OCI-LY3 (cell line): ENCODE data around the gene UNC5C.
"Not testable (repeated sequence)": the region's sequence is repeated elsewhere in the genome, so short reads cannot be mapped to it uniquely, and the experiment has no call there.

Experiments
- H2AFZ ChIP-seq: fragments of 200-600, 300-600 bp; shearing (Covaris generic); 2 replicates; pipeline ENCODE4 v1.6.0; 2014; ENCODE audit warnings: antibody characterized with exemption, low read depth, low read length
- H3K27ac ChIP-seq: fragments of 200-600, 300-600 bp; sonication (generic); 2 replicates; pipeline ENCODE4 v1.5.1; 2014; ENCODE audit warnings: mild to moderate bottlenecking, low read length, moderate library complexity, mixed read lengths
- H3K27me3 ChIP-seq: fragments of 200-600, 300-600 bp; sonication (generic); 2 replicates; pipeline ENCODE4 v1.6.1; 2014; ENCODE audit warnings: low read depth, low read length, mixed read lengths
- H3K36me3 ChIP-seq: fragments of 200-600, 300-600 bp; sonication (generic); replicated peaks from 2 replicates; pipeline ENCODE3; 2014; ENCODE audit warnings: low read depth, low read length, mixed read lengths
- H3K4me1 ChIP-seq: fragments of 300-600, 200-600 bp; sonication (generic); 2 replicates; pipeline ENCODE4 v1.6.1; 2014; ENCODE audit warnings: low read length, mixed read lengths
- H3K4me2 ChIP-seq: fragments of 200-600, 300-600 bp; sonication (generic); 2 replicates; pipeline ENCODE4 v1.6.1; 2014; ENCODE audit warnings: low read length, mixed read lengths
- H3K4me3 ChIP-seq: fragments of 300-600, 200-600 bp; sonication (generic); 2 replicates; pipeline ENCODE4 v1.5.1; 2014; ENCODE audit warnings: antibody characterized with exemption, mild to moderate bottlenecking, low read length, moderate library complexity
- H3K79me2 ChIP-seq: fragments of 300-600, 200-600 bp; shearing (Covaris generic); 2 replicates; pipeline ENCODE4 v1.6.1; 2014; ENCODE audit warnings: mild to moderate bottlenecking, low read length, mixed read lengths
- H3K9ac ChIP-seq: fragments of 300-600, 200-600 bp; shearing (Covaris generic); 2 replicates; pipeline ENCODE4 v1.6.0; 2014; ENCODE audit warnings: mild to moderate bottlenecking, low read length, moderate library complexity
- H3K9me3 ChIP-seq: fragments of 200-600, 300-600 bp; shearing (Covaris generic); 2 replicates; pipeline ENCODE4 v1.6.1; 2014; ENCODE audit warnings: low read length, mixed read lengths; ENCODE audit not compliant: insufficient read depth
- H4K20me1 ChIP-seq: fragments of 200-600, 300-600 bp; sonication (generic); 2 replicates; pipeline ENCODE4 v1.6.1; 2016; ENCODE audit warnings: low read length, mixed read lengths; ENCODE audit not compliant: insufficient read depth
- EZH2phosphoT487 ChIP-seq: fragments of 200-600 bp; shearing (Covaris generic); IDR thresholded peaks from 2 replicates; pipeline ENCODE4 v1.6.1; 2018; ENCODE audit warnings: antibody characterized with exemption, mixed run types, low read depth
- TF ChIP-seq, protein P1 (sequence below): fragments of 200-600, 300-600 bp; sonication (generic); IDR thresholded peaks from 2 replicates; pipeline ENCODE4 v1.5.1; 2014; ENCODE audit warnings: antibody characterized with exemption, low read length, low read depth

The UNC5C gene

DNA sequence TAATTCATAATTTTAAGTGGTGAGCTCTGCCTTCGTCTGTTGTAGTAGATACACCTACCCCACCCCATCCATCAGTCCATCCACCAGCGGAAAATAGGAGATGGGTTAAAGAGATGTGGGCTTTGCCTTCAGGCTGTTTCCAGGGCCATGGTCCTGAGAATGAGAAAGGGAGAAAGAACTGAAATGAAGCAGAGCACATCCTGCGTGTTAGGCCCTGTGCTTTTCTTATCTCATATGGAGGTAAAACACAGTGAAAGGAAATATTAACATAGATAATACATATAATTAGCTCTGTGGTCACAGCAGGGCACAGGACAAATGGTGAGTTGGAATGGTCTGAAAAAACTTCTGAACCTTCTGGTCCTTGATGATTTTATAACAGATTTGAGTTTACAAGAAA, 397.5 kb downstream of the UNC5C start:
- H2AFZ ChIP-seq, result no peak overlapping the region
- H3K9me3 ChIP-seq, result no peaks in the 10 kb centered on the region
- no peak overlapping the region for H3K4me2 ChIP-seq
- H3K4me3 ChIP-seq, result no peak overlapping the region
- no peaks in the 10 kb centered on the region for H3K36me3 ChIP-seq
- H3K79me2 ChIP-seq, result no peaks in the 10 kb centered on the region
- no peaks in the 10 kb centered on the region for H4K20me1 ChIP-seq
- no peak overlapping the region for H3K9ac ChIP-seq
- no peak overlapping the region for H3K27ac ChIP-seq
- TF ChIP-seq, protein P1, sequence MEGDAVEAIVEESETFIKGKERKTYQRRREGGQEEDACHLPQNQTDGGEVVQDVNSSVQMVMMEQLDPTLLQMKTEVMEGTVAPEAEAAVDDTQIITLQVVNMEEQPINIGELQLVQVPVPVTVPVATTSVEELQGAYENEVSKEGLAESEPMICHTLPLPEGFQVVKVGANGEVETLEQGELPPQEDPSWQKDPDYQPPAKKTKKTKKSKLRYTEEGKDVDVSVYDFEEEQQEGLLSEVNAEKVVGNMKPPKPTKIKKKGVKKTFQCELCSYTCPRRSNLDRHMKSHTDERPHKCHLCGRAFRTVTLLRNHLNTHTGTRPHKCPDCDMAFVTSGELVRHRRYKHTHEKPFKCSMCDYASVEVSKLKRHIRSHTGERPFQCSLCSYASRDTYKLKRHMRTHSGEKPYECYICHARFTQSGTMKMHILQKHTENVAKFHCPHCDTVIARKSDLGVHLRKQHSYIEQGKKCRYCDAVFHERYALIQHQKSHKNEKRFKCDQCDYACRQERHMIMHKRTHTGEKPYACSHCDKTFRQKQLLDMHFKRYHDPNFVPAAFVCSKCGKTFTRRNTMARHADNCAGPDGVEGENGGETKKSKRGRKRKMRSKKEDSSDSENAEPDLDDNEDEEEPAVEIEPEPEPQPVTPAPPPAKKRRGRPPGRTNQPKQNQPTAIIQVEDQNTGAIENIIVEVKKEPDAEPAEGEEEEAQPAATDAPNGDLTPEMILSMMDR, result no peak
- TF ChIP-seq EZH2phosphoT487, result no peak
- H3K27me3 ChIP-seq, result peaks cover 9% of the 10 kb centered on the region; the same call in 1 of the 2 replicates
- no peaks in the 10 kb centered on the region for H3K4me1 ChIP-seq

DNA sequence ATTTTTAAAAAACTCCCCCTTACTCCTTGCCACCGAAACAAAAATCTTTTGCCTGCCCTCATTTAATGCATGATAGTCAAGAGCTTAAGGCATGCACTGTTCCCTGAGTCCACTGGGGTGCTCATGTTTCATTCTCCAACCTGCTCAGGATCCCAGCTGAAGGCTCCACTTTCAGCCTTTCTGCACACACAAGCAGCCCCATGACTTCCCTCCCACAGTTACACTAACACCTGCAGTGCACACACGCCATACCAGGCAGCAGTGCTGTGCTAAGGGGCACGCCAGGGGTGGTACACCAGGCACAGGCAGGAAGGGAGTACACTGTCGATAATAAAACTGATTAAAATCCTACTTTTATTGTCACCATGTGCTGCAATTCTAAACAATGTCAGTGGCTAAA, 405.8 kb downstream of the UNC5C start:
- no peak overlapping the region for H3K4me3 ChIP-seq
- no peak overlapping the region for H2AFZ ChIP-seq
- H3K27me3 ChIP-seq, result no peaks in the 10 kb centered on the region
- no peak overlapping the region for H3K9ac ChIP-seq
- no peaks in the 10 kb centered on the region for H3K9me3 ChIP-seq
- no peaks in the 10 kb centered on the region for H4K20me1 ChIP-seq
- no peak overlapping the region for H3K27ac ChIP-seq
- H3K4me2 ChIP-seq, result no peak overlapping the region
- H3K36me3 ChIP-seq, result no peaks in the 10 kb centered on the region
- TF ChIP-seq, protein P1, result no peak
- no peaks in the 10 kb centered on the region for H3K79me2 ChIP-seq
- no peaks in the 10 kb centered on the region for H3K4me1 ChIP-seq

DNA sequence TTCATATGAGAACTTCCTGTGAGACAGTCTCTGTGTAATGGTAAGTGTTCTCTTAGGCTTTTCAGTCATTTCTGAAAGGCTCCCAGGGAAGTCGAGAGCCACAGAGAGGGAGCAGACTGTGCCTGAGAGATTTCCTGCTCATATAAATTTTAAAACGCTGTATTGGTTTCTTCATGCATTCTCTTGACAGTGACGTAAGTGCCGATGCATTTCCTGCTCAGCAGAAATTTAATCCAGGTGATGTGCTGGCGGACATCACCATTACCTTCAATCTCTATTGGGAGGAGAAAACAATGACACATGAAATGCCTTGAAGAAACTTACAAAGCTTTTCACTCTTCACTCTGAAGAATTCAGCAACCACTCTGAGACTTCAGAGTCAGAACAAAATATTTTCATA, 407.4 kb downstream of the UNC5C start:
- Histone ChIP-seq H3K4me2 (no peak overlapping the region), H3K4me3 (no peak overlapping the region), H3K36me3 (no peaks in the 10 kb centered on the region), H3K9me3 (no peaks in the 10 kb centered on the region), H4K20me1 (no peaks in the 10 kb centered on the region), H3K4me1 (no peaks in the 10 kb centered on the region), H3K27ac (no peak overlapping the region), H2AFZ (no peak overlapping the region), H3K9ac (no peak overlapping the region), H3K79me2 (no peaks in the 10 kb centered on the region), H3K27me3 (no peaks in the 10 kb centered on the region)
- TF ChIP-seq EZH2phosphoT487, result no peak
- TF ChIP-seq, protein P1, result no peak

DNA sequence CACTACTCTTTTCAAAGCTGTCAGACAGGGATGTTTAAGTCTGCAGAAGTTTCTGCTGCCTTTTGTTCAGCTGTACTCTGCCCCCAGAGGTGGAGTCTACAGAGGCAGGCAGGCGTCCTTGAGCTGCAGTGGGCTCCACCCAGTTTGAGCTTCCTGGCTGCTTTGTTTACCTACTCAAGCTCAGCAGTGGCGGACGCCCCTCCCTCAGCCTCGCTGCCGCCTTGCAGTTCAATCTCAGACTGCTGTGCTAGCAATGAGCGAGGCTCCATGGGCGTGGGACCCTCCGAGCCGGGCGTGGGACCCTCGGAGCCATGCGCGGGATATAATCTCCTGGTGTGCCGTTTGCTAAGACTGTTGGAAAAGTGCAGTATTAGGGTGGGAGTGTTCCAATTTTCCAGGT, 409.3 kb downstream of the UNC5C start:
- not testable (repeated sequence) for H2AFZ ChIP-seq, H3K9ac ChIP-seq, H3K9me3 ChIP-seq, H3K4me3 ChIP-seq, H3K36me3 ChIP-seq, H3K4me1 ChIP-seq, H3K4me2 ChIP-seq, H3K27me3 ChIP-seq, H3K27ac ChIP-seq, H4K20me1 ChIP-seq, H3K79me2 ChIP-seq

DNA sequence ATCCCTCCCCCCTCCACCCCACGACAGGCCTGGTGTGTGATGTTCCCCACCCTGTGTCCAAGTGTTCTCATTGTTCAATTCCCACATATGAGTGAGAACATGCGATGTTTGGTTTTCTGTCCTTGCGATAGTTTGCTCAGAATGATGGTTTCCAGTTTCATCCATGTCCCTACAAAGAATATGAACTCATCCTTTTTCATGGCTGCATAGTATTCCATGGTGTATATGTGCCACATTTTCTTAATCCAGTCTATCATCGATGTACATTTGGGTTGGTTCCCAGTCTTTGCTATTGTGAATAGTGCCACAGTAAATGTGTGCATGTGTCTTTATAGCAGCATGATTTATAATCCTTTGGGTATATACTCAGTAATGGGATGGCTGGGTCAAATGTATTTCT, 414.8 kb downstream of the UNC5C start:
- not testable (repeated sequence) for H3K4me3 ChIP-seq, H3K27ac ChIP-seq, H4K20me1 ChIP-seq, H2AFZ ChIP-seq, H3K36me3 ChIP-seq, H3K4me1 ChIP-seq, H3K9me3 ChIP-seq, H3K79me2 ChIP-seq, H3K27me3 ChIP-seq, H3K9ac ChIP-seq, H3K4me2 ChIP-seq
